ENCODE results near the gene TNFAIP2.
A peak's percentile ranks its signal among the peaks of the same experiment; 100 is the strongest.

Gene TNFAIP2

GRCh38 chr14:103143506-103143905, 20.2 kb downstream of the TNFAIP2 start:
- TF ChIP-seq ESRRG (CRISPR knock-in tag; IDR thresholded peaks at IDR 0.05) = no peak
- TF ChIP-seq ZNF70 (CRISPR knock-in tag; IDR thresholded peaks at IDR 0.05) = no peak
- no peak for TF ChIP-seq RARB (CRISPR knock-in tag; IDR thresholded peaks at IDR 0.05)
- TF ChIP-seq ZFP30 (CRISPR knock-in tag; IDR thresholded peaks at IDR 0.05) = no peak
- TF ChIP-seq OSR1 (CRISPR knock-in tag; IDR thresholded peaks at IDR 0.05) = peak; percentile 79; the same call in 1 of the 2 replicates
- TF ChIP-seq CSRNP3 (CRISPR knock-in tag; IDR thresholded peaks at IDR 0.05) = 0 out of 2 replicates have a peak, but pooled peaks have one; percentile 55
- TF ChIP-seq ZNF565 (CRISPR knock-in tag; conservative IDR thresholded peaks at IDR 0.05; ENCODE audit: low read depth) = no peak
- TF ChIP-seq BACH2 (CRISPR knock-in tag; IDR thresholded peaks at IDR 0.05; ENCODE audit: borderline replicate concordance) = no peak
- peak; percentile 38; the same call in 1 of the 2 replicates for TF ChIP-seq TSHZ2 (CRISPR knock-in tag; IDR thresholded peaks at IDR 0.05)
- TF ChIP-seq ZNF8 (CRISPR knock-in tag; IDR thresholded peaks at IDR 0.05) = no peak
- TF ChIP-seq ZFP3 (CRISPR knock-in tag; IDR thresholded peaks at IDR 0.05) = peak; percentile 69
- no peak for TF ChIP-seq ZC3H10 (CRISPR knock-in tag; IDR thresholded peaks at IDR 0.05)
- no peak for TF ChIP-seq TCF4 (CRISPR knock-in tag; IDR thresholded peaks at IDR 0.05; ENCODE audit: borderline replicate concordance)
- no peak for TF ChIP-seq CREB5 (CRISPR knock-in tag; IDR thresholded peaks at IDR 0.05; ENCODE audit: low read depth)
- TF ChIP-seq GLIS3 (CRISPR knock-in tag; IDR thresholded peaks at IDR 0.05) = no peak
- TF ChIP-seq ARNTL (CRISPR knock-in tag; IDR thresholded peaks at IDR 0.05; ENCODE audit: borderline replicate concordance, low read depth) = no peak
- peak; percentile 97 for TF ChIP-seq SNAI2 (CRISPR knock-in tag; IDR thresholded peaks at IDR 0.05)
- no peak for TF ChIP-seq PATZ1 (CRISPR knock-in tag; IDR thresholded peaks at IDR 0.05; ENCODE audit: borderline replicate concordance)
- TF ChIP-seq TOX (CRISPR knock-in tag; IDR thresholded peaks at IDR 0.05; ENCODE audit: borderline replicate concordance) = 0 out of 2 replicates have a peak, but pooled peaks have one; percentile 30
- TF ChIP-seq ISL1 (CRISPR knock-in tag; IDR thresholded peaks at IDR 0.05) = no peak
- no peak for TF ChIP-seq PPARA (CRISPR knock-in tag; IDR thresholded peaks at IDR 0.05; ENCODE audit: borderline replicate concordance)
- no peak for TF ChIP-seq POU6F1 (CRISPR knock-in tag; IDR thresholded peaks at IDR 0.05; ENCODE audit: borderline replicate concordance, low read depth)
- peak; percentile 83 for TF ChIP-seq CSDC2 (CRISPR knock-in tag; IDR thresholded peaks at IDR 0.05)
- ATAC-seq = no peak

GRCh38 chr14:103144085-103144484, 20.8 kb downstream of the TNFAIP2 start:
- no peak for TF ChIP-seq POU6F1 (CRISPR knock-in tag; IDR thresholded peaks at IDR 0.05; ENCODE audit: borderline replicate concordance, low read depth)
- no peak for TF ChIP-seq CSRNP3 (CRISPR knock-in tag; IDR thresholded peaks at IDR 0.05)
- TF ChIP-seq ZFP30 (CRISPR knock-in tag; IDR thresholded peaks at IDR 0.05) = no peak
- no peak for TF ChIP-seq GLIS3 (CRISPR knock-in tag; IDR thresholded peaks at IDR 0.05)
- no peak for TF ChIP-seq TSHZ2 (CRISPR knock-in tag; IDR thresholded peaks at IDR 0.05)
- TF ChIP-seq ZFP3 (CRISPR knock-in tag; IDR thresholded peaks at IDR 0.05) = no peak
- no peak for TF ChIP-seq ESRRG (CRISPR knock-in tag; IDR thresholded peaks at IDR 0.05)
- TF ChIP-seq SNAI2 (CRISPR knock-in tag; IDR thresholded peaks at IDR 0.05) = no peak
- TF ChIP-seq ZC3H10 (CRISPR knock-in tag; IDR thresholded peaks at IDR 0.05) = no peak
- no peak for TF ChIP-seq TOX (CRISPR knock-in tag; IDR thresholded peaks at IDR 0.05; ENCODE audit: borderline replicate concordance)
- TF ChIP-seq PPARA (CRISPR knock-in tag; IDR thresholded peaks at IDR 0.05; ENCODE audit: borderline replicate concordance) = no peak
- no peak for TF ChIP-seq RARB (CRISPR knock-in tag; IDR thresholded peaks at IDR 0.05)
- peak; percentile 67 for ATAC-seq

Data from SK-N-SH treated with all-trans-retinoic acid at 6 μM for 48 hours (cell line).